GM12878 (cell line): ENCODE results near the gene CFAP54. TPM values are rescaled to one million over a fixed set of nuclear protein-coding genes. Genes with fewer than 3 reads are reported as not detected.

Experiments used
- MTA2 ChIP-seq: fragments of 450-650 bp; IDR thresholded peaks from 2 replicates; pipeline ENCODE4 v1.6.1; 2016; ENCODE audit warnings: low read depth, mild to moderate bottlenecking, moderate library complexity
- RAD51 ChIP-seq: fragments of 450-650 bp; IDR thresholded peaks from 2 replicates; pipeline ENCODE4 v1.6.1; 2016; ENCODE audit warnings: moderate library complexity, mild to moderate bottlenecking, inconsistent platforms
- TCF12 ChIP-seq: IDR thresholded peaks from 2 replicates; pipeline ENCODE4 v1.6.1; 2011; ENCODE audit warnings: low read depth, mild to moderate bottlenecking, low read length
- ZNF687 ChIP-seq: fragments of 450-650 bp; IDR thresholded peaks from 2 replicates; pipeline ENCODE4 v1.6.1; 2017; ENCODE audit warnings: mild to moderate bottlenecking, moderate library complexity
- polyA plus RNA-seq, 11 experiments: library from polyadenylated mRNA; depleted of rRNA in 4 of 11; unstranded in 6 of 11; stranded (reverse) in 5 of 11; fragments of >200 nt; fragmentation: Nextera tagmentation in 4 of 11; fragmentation: Illumina TruSeq in 1 of 11; extraction: Ambion mirVana in 4 of 11; extraction: Trizol in 1 of 11; gene quantifications; 1 replicate in 1 of 11; 2 replicates in 10 of 11; pipeline versions ENCODE4 v1.2.1 to v1.2.3, GENCODE V29; 2011 to 2016; ENCODE audit warnings: inconsistent platforms in 2 of 11, missing spikeins in 2 of 11, low read depth in 1 of 11
- total RNA-seq, 4 experiments: library from RNA; depleted of rRNA in 3 of 4; stranded (reverse); fragments of >200 nt in 3 of 4; fragmentation: Illumina TruSeq in 1 of 4; extraction: Trizol in 1 of 4; gene quantifications; 2 replicates each; pipeline versions ENCODE4 v1.2.1 to v1.2.3, GENCODE V29; 2013 to 2021
- TF ChIP-seq, protein P1 (sequence below): fragments of 450-650 bp; IDR thresholded peaks from 2 replicates; pipeline ENCODE4 v1.6.1; 2014; ENCODE audit warnings: mild to moderate bottlenecking
- TF ChIP-seq, protein P2 (sequence below): fragments of 150-350 bp; IDR thresholded peaks from 2 replicates; pipeline ENCODE4 v1.6.1; 2014; ENCODE audit warnings: mild to moderate bottlenecking, low read depth, low read length

CFAP54 gene
- total and polyA plus RNA-seq, 10 of the 15 experiments (the other 5 are each of a cell fraction or from before 2014, with no cell fraction given): 0.19 to 1.5 (median 0.56) TPM

- no peak for TF ChIP-seq ZNF687
- TF ChIP-seq, protein P1, sequence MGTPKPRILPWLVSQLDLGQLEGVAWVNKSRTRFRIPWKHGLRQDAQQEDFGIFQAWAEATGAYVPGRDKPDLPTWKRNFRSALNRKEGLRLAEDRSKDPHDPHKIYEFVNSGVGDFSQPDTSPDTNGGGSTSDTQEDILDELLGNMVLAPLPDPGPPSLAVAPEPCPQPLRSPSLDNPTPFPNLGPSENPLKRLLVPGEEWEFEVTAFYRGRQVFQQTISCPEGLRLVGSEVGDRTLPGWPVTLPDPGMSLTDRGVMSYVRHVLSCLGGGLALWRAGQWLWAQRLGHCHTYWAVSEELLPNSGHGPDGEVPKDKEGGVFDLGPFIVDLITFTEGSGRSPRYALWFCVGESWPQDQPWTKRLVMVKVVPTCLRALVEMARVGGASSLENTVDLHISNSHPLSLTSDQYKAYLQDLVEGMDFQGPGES: no peak
- TF ChIP-seq MTA2: no peak
- TF ChIP-seq TCF12: no peak
- TF ChIP-seq RAD51: no peak
- TF ChIP-seq, protein P2, sequence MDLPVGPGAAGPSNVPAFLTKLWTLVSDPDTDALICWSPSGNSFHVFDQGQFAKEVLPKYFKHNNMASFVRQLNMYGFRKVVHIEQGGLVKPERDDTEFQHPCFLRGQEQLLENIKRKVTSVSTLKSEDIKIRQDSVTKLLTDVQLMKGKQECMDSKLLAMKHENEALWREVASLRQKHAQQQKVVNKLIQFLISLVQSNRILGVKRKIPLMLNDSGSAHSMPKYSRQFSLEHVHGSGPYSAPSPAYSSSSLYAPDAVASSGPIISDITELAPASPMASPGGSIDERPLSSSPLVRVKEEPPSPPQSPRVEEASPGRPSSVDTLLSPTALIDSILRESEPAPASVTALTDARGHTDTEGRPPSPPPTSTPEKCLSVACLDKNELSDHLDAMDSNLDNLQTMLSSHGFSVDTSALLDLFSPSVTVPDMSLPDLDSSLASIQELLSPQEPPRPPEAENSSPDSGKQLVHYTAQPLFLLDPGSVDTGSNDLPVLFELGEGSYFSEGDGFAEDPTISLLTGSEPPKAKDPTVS: no peak
Measured at GRCh38 chr12:96810057-96810456, 320.7 kb downstream of the CFAP54 start (continued).
